Posterior cingulate gyrus (tissue), 11 donors: ENCODE measurements around the gene ACAD10.
"Not testable (repeated sequence)": the region's sequence is repeated elsewhere in the genome, so short reads cannot be mapped to it uniquely, and the experiment has no call there.

ENCODE experiments used
- DNase-seq, 10 donors: peaks; one replicate each; pipeline versions ENCODE4 v3.0.0 to v3.0.0-alpha.2; 2020 to 2021; ENCODE audit warnings: mixed read lengths in 3 of 10
- intact Hi-C: fragments of 100-400 bp; cut with DNase I; formaldehyde crosslinking; loops from one replicate; pipeline ENCODE4 v1.15.1; 2023

The ACAD10 gene

GRCh38 chr12:111685811-111686573 is at the start of gene ACAD10, which contains the start of gene BRAP:
TSS of gene ACAD10 (plus strand) at chr12:111686053. CDS start at chr12:111692710, 6,657 bp downstream.
TSS of gene BRAP (minus strand) at chr12:111685956. CDS start at chr12:111685792, 164 bp downstream.
- intact Hi-C loops: loop anchor here (2.0 kb wide), 1 partner anchor 87 kb away; the partner anchor contains the start of gene ATXN2
- DNase-seq: peak; percentile 87 to 98 (median 90)

GRCh38 chr12:111636209-111636945 is 49.5 kb upstream of the ACAD10 start:
- DNase-seq: peak in 9 of 10 donors; percentile 30 to 92 (median 61)
- intact Hi-C loops: no loop called here

GRCh38 chr12:111638556-111638955 is 47.3 kb upstream of the ACAD10 start:
- intact Hi-C loops: no loop called here
- DNase-seq: no peak

GRCh38 chr12:111640506-111640905 is 45.3 kb upstream of the ACAD10 start:
- intact Hi-C loops: no loop called here
- no peak for DNase-seq

GRCh38 chr12:111642681-111643426 is 43.0 kb upstream of the ACAD10 start:
- DNase-seq: no peak
- intact Hi-C loops: no loop called here

GRCh38 chr12:111643427-111643826 is 42.4 kb upstream of the ACAD10 start:
- DNase-seq: no peak
- intact Hi-C loops: no loop called here

GRCh38 chr12:111645433-111645832 is 40.4 kb upstream of the ACAD10 start:
- no peak for DNase-seq
- intact Hi-C loops: no loop called here

- intact Hi-C loops: no loop called here
- DNase-seq: no peak
Measured at GRCh38 chr12:111650912-111651311, 34.9 kb upstream of the ACAD10 start.

GRCh38 chr12:111652530-111652929 is 33.3 kb upstream of the ACAD10 start:
- DNase-seq, intact Hi-C loops: not testable (repeated sequence)

- intact Hi-C loops: no loop called here
Measured at GRCh38 chr12:111653596-111653995, 32.3 kb upstream of the ACAD10 start.

GRCh38 chr12:111655356-111655755 is 30.5 kb upstream of the ACAD10 start:
- DNase-seq: no peak

More at GRCh38 chr12:111653596-111653995, 32.3 kb upstream of the ACAD10 start:
- DNase-seq: peak in 1 of 10 donors; percentile 32

GRCh38 chr12:111656016-111656415 is 29.8 kb upstream of the ACAD10 start:
- intact Hi-C loops: no loop called here
- DNase-seq: no peak

More at GRCh38 chr12:111655356-111655755, 30.5 kb upstream of the ACAD10 start:
- intact Hi-C loops: no loop called here

GRCh38 chr12:111664499-111664898 is 21.4 kb upstream of the ACAD10 start:
- no peak for DNase-seq
- intact Hi-C loops: no loop called here

- DNase-seq: peak in 9 of 10 donors; percentile 34 to 90 (median 57)
- intact Hi-C loops: no loop called here
Measured at GRCh38 chr12:111664961-111665865, 20.6 kb upstream of the ACAD10 start.

- intact Hi-C loops: loop anchor here (10.0 kb wide), 1 partner anchor 278 kb away; no protein-coding TSS in a partner anchor
- no peak for DNase-seq
Measured at GRCh38 chr12:111672822-111673381, 13.0 kb upstream of the ACAD10 start.

GRCh38 chr12:111673503-111673902 is 12.3 kb upstream of the ACAD10 start:
- intact Hi-C loops: loop anchor here (10.0 kb wide), 1 partner anchor 279 kb away; no protein-coding TSS in a partner anchor
- DNase-seq: no peak

- DNase-seq: no peak
- intact Hi-C loops: loop anchor here (10.0 kb wide), 1 partner anchor 282 kb away; no protein-coding TSS in a partner anchor
Measured at GRCh38 chr12:111677186-111677585, 8.7 kb upstream of the ACAD10 start.

- not testable (repeated sequence) for DNase-seq
- intact Hi-C loops: loop anchor here (2.0 kb wide), 1 partner anchor 86 kb away; the partner anchor contains the start of gene ATXN2
Measured at GRCh38 chr12:111684485-111685198, 1.2 kb upstream of the ACAD10 start.
